Transverse colon (tissue), 3 donors: ENCODE results near the gene PFKFB2.

ENCODE experiments used
- POLR2A ChIP-seq: fragments of 450-650 bp; IDR thresholded peaks from one replicate; pipeline ENCODE4 v1.6.1; 2016; ENCODE audit warnings: antibody characterized with exemption, mild to moderate bottlenecking, moderate library complexity
- TF ChIP-seq, protein P1 (sequence below), 5 experiments: fragments of 200-600 bp in 3 of 5; fragments of 450-650 bp in 2 of 5; sonication (generic) in 3 of 5; IDR thresholded peaks; 1 replicate in 2 of 5; 2 replicates in 3 of 5; pipeline ENCODE4 v1.5.1; 2016 to 2017; ENCODE audit warnings: antibody characterized with exemption in 5 of 5, inconsistent platforms in 3 of 5, mild to moderate bottlenecking in 2 of 5, moderate library complexity in 1 of 5

DNA sequence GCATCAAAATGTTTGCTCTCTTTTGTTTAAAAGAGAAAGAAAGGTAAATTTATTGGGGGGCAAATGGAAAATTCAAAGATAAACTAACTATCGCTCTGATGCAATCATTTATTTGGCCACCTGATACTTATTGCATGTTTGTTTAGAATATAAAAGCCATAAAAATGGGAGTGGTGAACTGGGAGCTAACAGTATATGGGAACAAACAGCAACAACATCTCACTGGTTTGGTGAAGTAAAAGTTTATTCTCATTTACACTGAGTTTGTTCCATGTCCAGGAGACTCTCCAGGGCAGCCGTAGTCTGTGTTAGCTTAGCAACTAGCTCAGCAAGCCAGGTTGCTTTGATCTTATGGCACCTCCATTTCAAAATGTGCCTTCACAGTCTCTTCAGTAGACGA lies 71.3 kb downstream of the PFKFB2 start:
- TF ChIP-seq POLR2A: no peak
- TF ChIP-seq, protein P1, sequence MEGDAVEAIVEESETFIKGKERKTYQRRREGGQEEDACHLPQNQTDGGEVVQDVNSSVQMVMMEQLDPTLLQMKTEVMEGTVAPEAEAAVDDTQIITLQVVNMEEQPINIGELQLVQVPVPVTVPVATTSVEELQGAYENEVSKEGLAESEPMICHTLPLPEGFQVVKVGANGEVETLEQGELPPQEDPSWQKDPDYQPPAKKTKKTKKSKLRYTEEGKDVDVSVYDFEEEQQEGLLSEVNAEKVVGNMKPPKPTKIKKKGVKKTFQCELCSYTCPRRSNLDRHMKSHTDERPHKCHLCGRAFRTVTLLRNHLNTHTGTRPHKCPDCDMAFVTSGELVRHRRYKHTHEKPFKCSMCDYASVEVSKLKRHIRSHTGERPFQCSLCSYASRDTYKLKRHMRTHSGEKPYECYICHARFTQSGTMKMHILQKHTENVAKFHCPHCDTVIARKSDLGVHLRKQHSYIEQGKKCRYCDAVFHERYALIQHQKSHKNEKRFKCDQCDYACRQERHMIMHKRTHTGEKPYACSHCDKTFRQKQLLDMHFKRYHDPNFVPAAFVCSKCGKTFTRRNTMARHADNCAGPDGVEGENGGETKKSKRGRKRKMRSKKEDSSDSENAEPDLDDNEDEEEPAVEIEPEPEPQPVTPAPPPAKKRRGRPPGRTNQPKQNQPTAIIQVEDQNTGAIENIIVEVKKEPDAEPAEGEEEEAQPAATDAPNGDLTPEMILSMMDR (IDR thresholded peaks at IDR 0.05): no peak
